ENCODE results near the gene CTDNEP1.

Gene CTDNEP1

DNA sequence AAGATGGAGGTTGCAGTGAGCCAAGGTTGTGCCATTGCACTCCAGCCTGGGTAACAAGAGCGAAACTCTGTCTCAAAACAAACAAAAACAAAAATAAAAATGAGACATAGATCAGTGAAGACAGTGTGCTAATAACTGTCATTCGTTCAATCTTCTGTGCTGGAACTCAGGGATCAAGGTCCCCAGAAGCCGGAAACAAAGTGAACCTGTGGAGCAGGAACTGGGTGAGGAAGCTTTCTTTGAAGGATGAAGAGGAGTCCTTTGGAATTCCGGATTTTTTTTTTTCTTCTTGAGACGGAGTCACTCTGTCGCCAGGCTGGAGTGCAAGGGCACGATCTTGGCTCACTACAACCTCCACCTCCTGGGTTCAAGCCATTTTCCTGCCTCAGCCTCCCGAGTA, 27.9 kb upstream of the CTDNEP1 start:
- no peak for DNase-seq

- no peak for DNase-seq
Measured at GRCh38 chr17:7266784-7267183, 15.2 kb upstream of the CTDNEP1 start.

GRCh38 chr17:7263801-7264078, 12.2 kb upstream of the CTDNEP1 start:
- no peak for DNase-seq

DNA sequence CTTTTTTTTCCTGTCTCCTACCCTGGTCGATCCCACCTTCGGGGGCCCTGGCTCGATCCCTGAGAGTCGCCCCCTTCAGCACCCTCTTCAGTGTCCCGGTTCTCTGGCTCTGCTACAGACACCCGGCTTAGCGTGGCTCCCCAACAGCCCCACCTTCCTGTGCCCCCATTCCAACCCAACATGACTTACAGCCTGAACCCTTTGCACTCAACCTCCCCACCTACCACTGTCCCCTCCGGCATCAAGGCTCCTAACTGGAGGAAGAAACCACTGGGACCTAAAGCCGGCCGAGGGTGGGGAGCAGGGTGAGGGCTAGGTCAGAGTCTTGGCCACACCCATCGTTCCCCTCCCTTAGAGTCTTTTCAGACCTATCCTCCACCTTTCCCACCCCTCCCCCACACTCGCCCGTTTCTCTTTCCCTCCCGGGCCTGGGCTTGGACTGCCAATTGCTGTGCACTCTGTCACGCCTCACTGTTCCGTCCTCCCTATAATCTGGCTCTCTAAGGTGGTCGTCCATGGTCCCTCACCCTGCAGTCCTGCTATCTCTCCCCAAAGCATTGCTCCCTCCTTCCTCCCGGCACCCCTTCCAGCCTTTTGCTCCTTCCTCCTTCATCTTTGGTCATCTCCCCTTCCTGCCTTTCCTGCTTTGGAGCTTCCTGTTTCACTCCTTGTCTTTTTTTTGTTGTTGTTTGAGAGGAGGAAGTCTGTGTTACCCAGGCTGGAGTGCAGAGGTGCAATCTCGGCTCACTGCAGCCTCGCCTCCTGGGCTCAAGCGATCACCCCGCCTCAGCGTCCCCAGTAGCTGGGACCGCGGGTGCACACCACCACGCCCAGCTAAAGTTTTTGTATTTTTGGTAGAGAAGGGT, 11.6 kb upstream of the CTDNEP1 start:
- DNase-seq: no peak

DNA sequence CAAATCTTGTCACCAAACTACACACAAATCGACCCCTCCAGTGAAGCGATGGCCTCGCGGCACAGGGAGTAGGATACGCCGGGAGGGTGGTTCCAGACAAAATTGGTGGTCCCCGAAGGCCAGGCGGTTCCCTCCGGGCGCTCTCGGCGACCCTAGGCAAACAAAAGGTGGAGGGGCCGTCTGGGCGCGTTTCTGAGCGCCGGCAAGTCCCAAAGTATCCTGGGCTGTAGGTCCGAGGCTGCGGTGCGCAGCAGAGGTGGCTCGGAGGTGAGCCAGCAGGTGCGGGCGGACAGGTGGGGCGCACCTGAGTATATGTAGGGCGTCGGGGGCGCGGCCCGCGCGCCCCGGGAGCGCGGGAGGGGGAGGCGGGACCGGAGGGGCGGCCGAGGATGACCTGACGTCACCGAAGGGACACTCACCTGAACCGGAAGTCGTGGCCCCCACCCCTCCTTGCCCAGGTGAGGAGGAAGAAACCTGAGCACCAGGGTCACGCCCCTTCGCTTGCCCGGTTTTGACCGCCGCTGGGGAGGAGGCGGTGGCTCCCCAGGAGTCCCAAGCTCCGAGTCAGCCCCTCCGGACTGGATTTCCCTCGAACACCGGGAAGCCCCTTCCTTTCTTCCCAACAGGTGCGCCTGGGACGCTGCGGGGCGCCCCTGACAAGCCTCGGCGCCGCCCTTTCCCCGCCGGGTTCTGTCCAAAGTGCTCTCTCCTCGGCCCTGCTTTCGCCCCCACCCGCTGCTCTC, 10.8 kb upstream of the CTDNEP1 start, which contains the start of gene CLDN7:
TSS of gene CLDN7 (minus strand) at position 287 of the 743 bp plus-strand sequence. CDS start 435 bp downstream, outside the sequence.
- DNase-seq: peak; percentile 63

GRCh38 chr17:7261379-7262191, 10.1 kb upstream of the CTDNEP1 start:
- no peak for DNase-seq

DNA sequence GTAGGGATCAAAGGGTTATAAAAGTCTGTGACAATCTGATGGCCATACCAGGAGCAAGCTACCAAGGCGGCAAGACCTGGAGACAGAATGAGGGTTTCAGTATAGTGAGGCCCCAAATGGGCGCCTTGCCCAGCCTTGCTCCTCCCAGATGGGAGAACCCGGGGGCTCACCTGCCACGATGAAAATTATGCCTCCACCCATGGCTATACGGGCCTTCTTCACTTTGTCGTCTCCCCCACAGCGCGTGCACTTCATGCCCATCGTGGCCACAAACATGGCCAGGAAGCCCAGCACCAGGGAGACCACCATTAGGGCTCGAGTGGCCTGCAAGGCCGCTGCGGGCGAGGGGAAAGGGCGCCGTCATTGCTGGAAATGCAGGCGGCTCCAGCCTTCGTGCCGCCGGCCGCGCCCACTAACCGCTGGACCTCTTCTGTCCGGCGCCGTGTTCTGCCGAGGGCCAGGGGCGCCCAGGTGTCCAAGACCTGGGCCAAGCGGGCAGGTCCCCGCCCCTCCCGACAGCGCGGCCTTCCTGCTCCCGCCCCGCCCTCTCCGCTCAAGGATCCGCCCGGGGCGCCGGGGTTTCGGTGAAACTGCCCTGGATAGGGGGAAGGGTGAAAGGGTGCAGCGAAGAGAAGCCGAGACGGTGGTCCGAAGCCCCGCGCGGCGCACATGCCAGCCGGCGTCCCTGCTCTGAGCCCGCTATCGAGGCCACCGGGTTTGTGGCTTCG, 9.3 kb upstream of the CTDNEP1 start:
- DNase-seq: peak; percentile 14

- no peak for DNase-seq
Measured at GRCh38 chr17:7260151-7260550, 8.6 kb upstream of the CTDNEP1 start.

- no peak for DNase-seq
Measured at GRCh38 chr17:7259555-7259889, 8.0 kb upstream of the CTDNEP1 start.

DNA sequence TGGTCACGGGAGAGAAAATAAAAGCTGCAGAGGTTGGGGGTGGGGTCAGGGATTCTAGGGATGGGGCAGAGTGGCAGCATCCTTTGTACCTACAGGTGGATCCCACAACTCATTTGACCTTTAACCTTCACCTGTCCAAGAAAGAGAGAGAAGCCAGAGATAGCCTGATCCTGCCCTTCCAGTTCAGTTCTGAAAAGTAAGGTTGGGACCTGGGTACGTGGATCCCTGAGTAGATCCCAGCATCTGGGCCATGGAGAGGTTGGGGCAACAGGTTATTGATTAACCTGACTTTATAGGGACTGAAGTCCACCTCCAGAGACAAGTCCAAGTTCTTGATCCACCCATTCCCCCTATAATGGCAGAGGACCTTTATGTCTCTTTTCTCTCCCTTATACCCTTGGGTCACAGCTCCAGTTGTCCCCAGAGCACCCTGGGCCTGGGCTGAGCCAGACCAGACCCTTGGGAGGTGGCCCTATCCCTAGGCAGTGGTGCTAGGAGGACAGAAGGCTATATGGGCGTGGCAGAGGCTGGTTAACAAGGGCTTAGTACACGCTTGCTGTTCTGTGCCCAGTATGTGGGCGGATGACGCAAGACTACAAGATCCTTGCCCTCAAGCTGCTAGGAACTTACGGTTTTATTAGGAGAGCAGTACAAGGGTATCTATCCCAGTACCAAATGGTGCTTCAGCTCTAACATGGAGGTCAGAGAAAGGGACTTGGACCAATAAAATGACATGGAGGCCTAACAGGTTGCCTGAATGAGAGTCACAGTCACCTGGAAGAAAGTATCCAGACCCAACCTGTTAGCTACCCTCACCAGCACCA, 7.4 kb upstream of the CTDNEP1 start:
- no peak for DNase-seq

DNA sequence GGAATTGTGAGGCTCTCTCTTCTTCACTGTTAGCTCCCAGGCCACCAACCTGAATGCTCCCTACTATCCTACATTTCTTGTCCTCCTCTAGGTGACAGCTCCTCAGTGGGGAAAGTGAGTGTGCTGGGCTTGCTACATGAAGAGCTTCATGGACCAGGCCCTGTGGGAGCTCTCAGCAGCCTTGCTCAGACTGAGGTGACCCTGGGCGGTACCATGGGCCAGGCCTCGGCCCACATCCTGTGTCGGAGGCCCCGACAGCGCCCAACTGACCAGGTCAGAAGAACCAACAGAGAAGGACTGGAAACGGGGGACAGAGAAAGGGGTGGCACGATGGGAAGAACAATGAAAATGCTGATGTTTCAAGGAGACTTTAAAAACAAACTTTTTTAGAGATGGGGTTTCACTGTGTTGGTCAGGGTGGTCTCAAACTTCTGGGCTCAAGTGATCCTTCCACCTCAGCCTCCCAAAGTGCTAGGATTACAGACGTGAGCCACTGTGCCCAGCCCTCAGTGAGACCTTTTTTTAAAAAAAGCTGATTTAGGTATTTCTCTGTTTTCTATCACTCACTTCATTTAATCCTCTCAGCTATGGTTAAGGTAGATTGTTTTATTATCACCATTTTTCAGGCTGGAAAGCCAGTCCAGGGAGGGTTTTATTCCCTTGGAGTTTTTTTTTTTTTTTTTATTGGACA, 5.4 kb upstream of the CTDNEP1 start:
- no peak for DNase-seq

- no peak for DNase-seq
Measured at GRCh38 chr17:7254511-7254910, 3.0 kb upstream of the CTDNEP1 start.

GRCh38 chr17:7253082-7253481, 1.5 kb upstream of the CTDNEP1 start:
- DNase-seq: no peak

DNA sequence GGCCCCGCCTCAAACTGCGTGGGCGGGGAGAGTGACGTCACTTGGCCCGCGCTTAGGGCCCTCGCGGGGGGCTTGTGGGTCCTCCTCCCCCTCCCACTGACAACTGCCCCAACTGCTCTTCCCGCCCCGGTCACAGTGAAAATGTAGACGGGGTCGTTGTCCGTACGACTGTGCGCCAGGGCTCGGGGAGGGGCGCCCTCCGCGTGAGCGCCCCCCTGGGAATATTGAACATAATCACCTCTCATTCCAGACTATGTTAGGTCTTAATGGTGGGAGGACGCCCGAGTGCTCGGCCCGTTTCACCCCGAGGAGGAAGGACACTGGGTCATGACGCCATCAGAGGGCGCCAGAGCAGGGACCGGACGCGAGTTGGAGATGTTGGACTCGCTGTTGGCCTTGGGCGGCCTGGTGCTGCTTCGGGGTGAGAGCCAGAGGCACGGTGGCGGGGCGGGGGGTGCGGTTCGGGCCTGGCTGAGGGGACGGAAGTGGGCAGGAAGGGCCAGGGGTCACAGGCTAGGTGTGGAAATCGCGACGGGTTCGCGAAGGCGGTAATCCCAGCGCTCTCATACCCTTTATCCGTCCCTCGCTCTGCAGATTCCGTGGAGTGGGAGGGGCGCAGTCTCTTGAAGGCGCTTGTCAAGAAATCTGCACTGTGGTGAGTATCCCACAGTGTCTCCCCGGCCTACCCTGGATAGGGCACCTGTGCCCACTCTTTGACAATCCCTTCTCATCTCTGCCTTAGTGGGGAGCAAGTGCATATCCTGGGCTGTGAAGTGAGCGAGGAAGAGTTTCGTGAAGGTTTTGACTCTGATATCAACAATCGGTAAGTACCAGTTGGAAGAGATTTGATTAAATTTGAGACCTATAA, 876 bp upstream of the CTDNEP1 start, which contains the start of gene ELP5:
TSS of gene ELP5 (plus strand) at position 40 of the 868 bp plus-strand sequence. CDS start at position 376, 336 bp downstream.
- DNase-seq: peak; percentile 87

DNA sequence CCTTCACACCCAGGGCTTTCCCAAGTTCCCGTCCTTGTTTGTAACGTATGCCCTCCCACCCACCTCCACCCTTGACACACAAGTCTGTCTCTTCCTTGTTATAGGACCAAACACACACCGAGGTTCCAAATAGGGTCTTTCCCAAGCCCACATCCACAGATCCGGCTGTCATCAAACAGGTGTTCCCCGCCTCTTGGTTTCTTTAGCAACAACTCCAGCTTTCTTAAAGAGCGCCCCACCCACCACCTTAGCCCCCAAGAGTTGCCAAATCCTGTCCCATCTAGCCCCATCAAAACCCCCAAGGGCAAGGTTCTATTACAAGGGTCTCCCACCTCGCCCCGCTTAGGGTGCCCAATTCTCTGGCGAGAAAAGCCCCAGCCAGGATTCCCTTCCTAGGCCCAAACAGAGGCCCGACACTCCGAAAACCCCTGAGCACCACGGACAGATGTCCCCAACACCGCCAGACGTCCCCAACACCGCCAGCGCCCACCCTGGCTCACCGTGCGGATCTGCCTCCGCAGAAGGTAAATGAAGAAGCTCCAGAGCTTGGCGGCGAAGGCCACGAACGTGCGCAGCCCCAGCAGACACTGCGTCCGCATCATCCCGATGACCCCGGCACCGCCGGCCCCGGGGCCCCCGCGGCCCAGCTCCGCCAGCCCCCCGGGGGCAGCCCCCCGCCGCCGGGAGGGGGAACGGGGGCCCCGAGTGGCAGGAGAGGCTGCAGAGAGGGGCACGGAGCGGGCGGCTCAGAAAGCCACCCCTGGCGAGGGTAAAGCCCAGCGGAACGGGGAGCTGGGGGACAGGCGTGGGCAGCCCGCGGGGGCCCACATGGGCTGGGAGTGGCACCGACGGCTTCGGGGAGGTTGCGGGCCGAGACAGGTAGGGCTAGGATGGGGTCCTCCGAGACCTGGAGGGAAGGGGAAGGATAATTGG, 573 bp downstream of the CTDNEP1 start:
- DNase-seq: no peak

DNA sequence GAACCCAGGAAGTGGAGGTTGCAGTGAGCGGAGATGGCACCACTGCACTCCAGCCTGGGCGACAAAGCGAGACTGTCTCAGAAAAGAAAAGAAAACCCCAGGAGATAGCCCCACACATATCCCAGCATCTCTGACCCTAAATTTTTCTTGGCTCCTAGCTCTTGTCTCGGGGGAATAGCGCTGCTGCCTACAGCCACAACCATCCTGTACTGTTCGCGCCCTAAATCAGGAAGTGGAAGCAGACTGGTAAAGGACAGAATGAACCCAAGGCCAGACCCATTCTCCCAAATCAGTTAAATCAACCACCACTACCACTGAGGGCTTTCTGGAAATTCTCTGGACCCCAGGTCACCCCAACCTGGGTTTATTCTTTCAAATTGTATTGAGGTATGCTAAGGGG, 1.7 kb downstream of the CTDNEP1 start:
- DNase-seq: no peak

GRCh38 chr17:7249214-7249613, 2.3 kb downstream of the CTDNEP1 start:
- no peak for DNase-seq

GRCh38 chr17:7248796-7249195, 2.7 kb downstream of the CTDNEP1 start:
- no peak for DNase-seq

DNA sequence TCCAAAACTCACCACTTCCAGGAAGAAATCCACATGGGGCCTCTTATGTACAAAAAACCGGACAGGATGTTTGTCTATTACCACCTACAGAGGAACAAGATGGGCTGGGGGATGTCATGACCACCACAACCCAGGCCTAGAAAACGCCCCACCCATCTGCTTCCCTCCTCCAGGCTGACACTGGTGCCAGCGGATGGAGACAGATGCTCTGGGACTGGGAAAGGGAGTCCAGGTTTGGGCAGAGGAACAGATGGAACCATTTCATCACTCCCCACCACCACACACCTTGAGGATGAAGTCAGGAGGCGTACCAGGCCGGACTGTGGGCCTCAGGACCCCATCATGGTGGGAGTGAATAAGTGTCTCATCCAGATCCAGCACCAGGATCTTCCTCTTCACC, 4.8 kb downstream of the CTDNEP1 start:
- DNase-seq: no peak

All from NCI-H2171 (cell line).